ENCODE measurements around the gene MRGPRD.

The MRGPRD gene

GRCh38 chr11:68942095-68942620 is 38.6 kb downstream of the MRGPRD start:
- DNase-seq, result no peak

GRCh38 chr11:68941324-68942094 is 39.3 kb downstream of the MRGPRD start:
- no peak for DNase-seq

GRCh38 chr11:68940651-68941323 is 40.0 kb downstream of the MRGPRD start:
- no peak for DNase-seq

DNA sequence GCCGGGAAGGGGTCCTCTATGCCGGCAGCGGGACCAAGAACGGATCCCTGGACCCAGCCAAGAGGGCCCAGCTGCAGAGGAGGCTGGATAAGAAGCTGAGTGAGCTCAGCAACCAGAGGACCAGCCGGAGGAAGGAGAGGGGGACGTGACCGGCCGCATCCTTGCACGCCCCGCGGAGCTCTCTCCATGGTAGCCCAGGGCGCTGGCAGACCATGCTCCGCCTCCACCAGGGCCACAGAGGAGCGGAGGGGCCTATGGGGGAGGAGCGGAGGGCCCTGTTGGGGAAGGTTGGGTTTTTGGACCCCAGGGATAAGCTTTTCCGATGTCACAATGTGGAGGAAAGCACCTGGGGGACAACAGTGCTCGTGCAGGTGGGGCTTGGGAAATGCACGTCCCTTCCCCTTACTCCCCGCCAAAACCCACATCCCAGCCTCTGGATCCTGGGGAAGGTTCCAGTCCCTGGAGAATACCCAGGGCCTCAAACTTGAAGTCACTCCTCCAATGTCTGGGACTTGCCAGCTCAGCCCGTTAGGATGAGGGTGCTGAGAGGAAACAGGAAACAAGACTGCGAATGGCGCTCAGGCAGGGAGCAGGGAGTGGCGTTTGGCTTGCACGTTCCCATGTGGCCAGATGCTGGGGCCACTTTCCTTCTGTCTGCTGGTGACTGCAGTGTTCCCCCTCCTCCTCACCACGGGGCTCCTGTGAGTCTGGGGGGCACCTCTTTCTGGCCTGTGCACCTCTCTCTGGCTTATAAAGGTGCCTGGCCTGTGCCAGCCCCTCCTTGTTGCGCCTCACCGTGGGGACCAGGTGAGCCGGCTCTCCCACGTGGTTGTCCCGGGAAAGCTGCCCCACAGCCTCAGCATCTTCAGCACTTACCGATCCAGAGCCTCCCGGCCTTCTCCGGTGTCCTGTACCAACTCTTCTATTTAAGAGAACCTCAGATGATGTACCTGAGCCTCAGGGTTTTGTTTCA is 40.9 kb downstream of the MRGPRD start:
- no peak for DNase-seq

GRCh38 chr11:68938816-68939582 is 41.8 kb downstream of the MRGPRD start:
- DNase-seq, result no peak

- DNase-seq, result no peak
These were observed 42.7 kb downstream of the MRGPRD start for GRCh38 chr11:68938088-68938487.

DNA sequence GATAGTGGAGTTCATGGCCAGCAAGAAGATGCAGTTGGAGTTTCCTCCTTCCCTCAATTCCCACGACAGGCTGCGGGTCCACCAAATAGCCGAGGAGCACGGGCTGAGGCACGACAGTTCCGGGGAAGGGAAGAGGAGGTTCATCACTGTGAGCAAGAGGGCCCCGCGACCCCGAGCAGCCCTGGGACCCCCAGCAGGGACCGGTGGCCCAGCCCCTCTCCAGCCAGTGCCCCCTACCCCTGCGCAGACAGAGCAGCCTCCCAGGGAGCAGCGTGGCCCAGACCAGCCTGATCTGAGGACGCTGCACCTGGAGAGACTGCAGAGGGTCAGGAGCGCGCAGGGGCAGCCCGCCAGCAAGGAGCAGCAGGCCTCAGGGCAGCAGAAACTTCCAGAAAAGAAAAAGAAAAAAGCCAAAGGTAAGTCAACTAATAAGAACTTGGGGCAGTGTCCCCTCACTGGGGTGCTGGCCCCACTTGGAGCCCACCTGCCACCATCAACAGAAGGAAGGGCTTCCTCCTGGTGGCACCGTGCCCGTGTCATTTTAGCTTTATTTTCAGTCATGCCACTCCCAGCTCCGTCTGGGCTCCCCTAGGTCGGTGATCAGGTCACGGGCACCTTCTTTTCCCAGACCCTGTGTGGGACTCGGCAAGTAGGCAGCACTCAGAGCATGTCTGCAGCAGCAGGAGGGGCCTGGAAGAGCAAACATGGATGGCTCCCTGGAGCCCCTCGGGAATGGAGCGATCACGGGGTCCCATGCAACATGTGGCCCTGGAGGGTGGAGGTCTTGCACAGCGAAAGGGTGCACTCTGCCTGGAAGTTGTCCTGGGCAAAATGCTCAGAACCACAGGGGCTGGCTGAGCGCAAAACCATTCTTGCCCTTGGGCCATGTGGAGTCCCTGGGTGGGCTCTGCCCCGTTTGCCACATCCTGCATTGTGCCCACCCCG is 43.8 kb downstream of the MRGPRD start:
- DNase-seq, result no peak

DNA sequence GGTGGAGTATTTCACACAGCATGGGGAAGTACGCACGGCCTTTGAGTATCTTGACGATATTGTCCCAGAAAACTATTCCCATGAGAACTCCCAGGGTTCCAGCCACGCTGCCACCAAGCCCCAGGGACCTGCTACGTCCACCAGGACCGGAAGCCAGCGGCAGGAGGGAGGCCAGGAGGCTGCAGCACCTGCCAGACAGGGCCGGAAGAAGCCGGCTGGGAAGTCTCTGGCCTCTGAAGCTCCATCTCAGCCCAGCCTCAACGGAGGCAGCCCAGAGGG is 44.5 kb downstream of the MRGPRD start:
- DNase-seq, result no peak

DNA sequence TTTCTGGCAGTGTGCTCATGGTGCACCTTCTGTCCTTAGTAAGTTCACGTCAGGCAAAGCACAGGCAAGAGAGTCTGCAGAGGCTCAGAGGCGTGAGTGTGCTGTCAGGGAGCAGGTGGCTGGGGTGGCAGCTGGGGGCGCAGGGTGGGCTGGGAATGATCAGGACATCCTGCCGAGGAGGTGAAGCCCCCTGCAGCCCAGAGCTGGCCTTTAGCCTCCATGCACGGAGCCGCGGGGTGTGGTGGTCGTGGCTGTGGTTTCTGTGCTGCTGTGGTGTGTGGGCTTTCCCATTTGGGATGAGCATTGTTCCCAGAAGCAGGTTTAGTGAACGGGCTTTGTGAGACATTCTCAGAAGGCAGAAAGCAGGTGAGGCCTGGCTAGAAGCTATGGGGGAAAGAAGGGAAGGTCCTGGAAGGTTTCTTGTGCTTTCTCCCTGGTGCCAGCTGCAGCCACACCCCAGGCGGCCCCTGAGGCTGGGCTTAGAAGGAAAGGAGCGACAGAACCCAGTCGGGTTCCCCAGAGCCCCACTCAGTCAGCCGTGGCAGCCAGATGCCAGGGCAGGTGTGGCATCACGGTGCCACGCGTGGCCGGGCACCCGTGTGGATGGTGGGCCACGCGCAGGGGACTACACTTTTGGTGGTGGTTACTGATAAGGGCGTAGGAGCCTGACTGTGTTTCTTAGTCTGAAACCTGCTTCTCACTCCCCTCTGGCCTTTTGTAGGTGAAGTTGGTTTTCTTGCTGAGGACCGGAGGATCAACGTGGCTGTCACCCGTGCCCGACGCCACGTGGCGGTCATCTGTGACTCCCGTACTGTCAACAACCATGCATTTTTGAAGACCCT is 45.0 kb downstream of the MRGPRD start:
- no peak for DNase-seq

GRCh38 chr11:68935066-68935465 is 45.7 kb downstream of the MRGPRD start:
- no peak for DNase-seq

GRCh38 chr11:68934666-68935065 is 46.1 kb downstream of the MRGPRD start:
- DNase-seq, result no peak

DNA sequence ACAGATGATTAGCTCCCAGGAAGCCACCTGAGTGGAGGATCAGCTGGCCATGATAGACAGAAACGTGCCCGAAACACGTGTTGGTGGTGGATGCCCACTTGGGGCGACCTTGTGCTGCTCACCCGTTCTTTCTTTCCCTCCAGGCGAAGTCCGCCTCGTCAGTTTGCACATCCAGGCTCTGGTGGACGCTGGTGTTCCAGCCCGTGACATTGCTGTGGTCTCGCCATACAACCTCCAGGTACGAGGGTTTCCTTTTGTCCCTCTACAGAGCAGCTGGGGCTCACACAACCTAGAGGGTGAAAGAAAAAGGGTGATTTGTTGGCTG is 46.5 kb downstream of the MRGPRD start:
- DNase-seq, result no peak

DNA sequence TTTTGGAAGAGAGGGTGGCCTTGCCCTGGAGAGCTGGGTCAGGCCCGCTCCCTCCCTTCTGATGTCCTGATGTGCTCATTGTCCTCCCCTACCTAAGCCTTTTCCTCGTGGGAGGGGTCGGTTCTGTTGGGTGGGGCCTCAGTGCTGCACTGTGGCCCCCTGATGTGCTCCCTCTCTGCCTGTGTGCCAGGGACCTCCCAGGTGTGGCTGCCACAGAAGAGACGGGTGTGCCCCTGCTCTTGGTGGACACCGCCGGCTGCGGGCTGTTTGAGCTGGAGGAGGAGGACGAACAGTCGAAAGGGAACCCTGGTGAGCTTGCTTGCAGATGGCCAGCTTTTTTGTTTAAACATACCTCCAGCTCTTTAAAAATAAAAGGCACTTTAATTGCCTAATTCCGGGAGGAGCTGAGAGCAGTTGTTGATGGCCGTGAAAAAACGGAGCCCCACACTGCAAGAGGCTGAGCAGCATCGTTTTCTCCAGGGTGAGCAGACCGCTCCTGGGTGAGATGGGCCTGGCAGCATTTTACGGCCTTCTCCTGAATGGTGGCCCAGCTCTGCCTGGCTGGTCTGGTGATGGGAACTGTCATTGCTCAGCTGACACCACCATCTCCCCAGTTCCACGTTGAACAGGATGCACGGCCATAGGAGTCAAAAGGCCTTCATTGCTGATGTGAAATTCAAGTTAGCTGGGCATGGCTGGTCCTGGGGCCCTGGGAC is 47.0 kb downstream of the MRGPRD start:
- no peak for DNase-seq

DNA sequence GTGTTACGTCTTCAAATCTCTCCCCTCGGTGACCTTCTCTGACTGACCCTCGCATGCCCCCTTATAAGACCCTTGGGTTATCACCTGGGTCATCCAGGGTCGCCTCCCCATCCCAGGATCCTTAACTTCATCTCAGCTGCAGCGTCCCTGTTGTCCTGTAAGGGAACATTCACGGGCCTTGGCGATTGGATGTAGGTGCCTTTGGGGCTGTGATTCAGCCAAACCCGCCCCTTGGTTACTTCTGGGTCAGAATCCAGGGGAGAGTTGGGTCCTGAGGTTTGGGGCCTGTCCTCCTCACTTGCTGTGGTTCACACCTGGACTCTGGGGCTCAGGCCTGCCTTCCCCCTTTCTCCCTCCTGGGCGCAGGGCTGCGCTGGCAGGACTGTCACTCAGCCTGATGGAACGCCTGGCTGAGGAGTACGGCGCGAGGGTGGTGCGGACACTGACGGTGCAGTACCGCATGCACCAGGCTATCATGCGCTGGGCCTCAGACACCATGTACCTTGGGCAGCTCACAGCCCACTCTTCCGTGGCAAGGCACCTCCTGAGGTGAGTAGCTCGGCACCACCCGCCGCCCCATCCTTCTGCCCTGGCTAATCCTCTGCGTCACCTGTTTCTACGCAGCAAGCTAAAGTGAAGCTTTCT is 47.7 kb downstream of the MRGPRD start:
- DNase-seq, result no peak

GRCh38 chr11:68932358-68932757 is 48.4 kb downstream of the MRGPRD start:
- DNase-seq, result no peak

- DNase-seq, result no peak
These were observed 48.9 kb downstream of the MRGPRD start for GRCh38 chr11:68931911-68932310.

GRCh38 chr11:68930991-68931855 is 49.6 kb downstream of the MRGPRD start:
- no peak for DNase-seq
